GM23338 (cell line): ENCODE results near the gene CACNA2D3. TPM values are rescaled to one million over a fixed set of nuclear protein-coding genes. Genes with fewer than 3 reads are reported as not detected.

Source experiments
- ATAC-seq: fragments of 200-7000 bp; cut with Tn5 transposase; 3 replicates; pipeline ENCODE4 v1.9.1; 2020
- DNase-seq: peaks from one replicate; pipeline ENCODE4 v3.0.0-alpha.2; 2015; ENCODE audit warnings: low spot score
- H2AFZ ChIP-seq: fragments of 200-600 bp; sonication (generic); 2 replicates; pipeline ENCODE4 v1.8.0; 2016; ENCODE audit warnings: antibody characterized with exemption, mild to moderate bottlenecking, moderate library complexity
- H3F3A ChIP-seq: fragments of 200-600 bp; sonication (generic); replicated peaks from 2 replicates; pipeline ENCODE4 v1.8.0; 2017; ENCODE audit warnings: antibody characterized with exemption, mixed run types, low read depth
- H3K27ac ChIP-seq: fragments of 200-600 bp; sonication (generic); 2 replicates; pipeline ENCODE4 v1.6.1; 2016; ENCODE audit warnings: low read depth
- H3K27me3 ChIP-seq: fragments of 200-600 bp; sonication (generic); 2 replicates; pipeline ENCODE4 v1.8.0; 2016; ENCODE audit warnings: mild to moderate bottlenecking, mixed run types, moderate library complexity; ENCODE audit not compliant: insufficient read depth
- H3K36me3 ChIP-seq: fragments of 200-600 bp; sonication (generic); 2 replicates; pipeline ENCODE4 v1.8.0; 2016; ENCODE audit warnings: mild to moderate bottlenecking; ENCODE audit not compliant: insufficient read depth
- H3K4me1 ChIP-seq: fragments of 200-600 bp; sonication (generic); 2 replicates; pipeline ENCODE4 v1.8.0; 2016; ENCODE audit warnings: mild to moderate bottlenecking, moderate library complexity; ENCODE audit not compliant: insufficient read depth
- H3K4me2 ChIP-seq: fragments of 200-600 bp; sonication (generic); 2 replicates; pipeline ENCODE4 v1.7.1; 2017; ENCODE audit warnings: mixed run types
- H3K4me3 ChIP-seq: fragments of 200-600 bp; sonication (generic); 2 replicates; pipeline ENCODE4 v1.6.1; 2016; ENCODE audit warnings: mixed run types
- H3K79me2 ChIP-seq: fragments of 200-600 bp; sonication (generic); replicated peaks from 2 replicates; pipeline ENCODE4 v1.8.0; 2017; ENCODE audit warnings: mild to moderate bottlenecking; ENCODE audit not compliant: insufficient read depth
- H3K9me2 ChIP-seq: fragments of 200-600 bp; sonication (generic); 2 replicates; pipeline ENCODE4 v1.8.0; 2017; ENCODE audit not compliant: insufficient read depth
- H4K20me1 ChIP-seq: fragments of 200-600 bp; sonication (generic); replicated peaks from 2 replicates; pipeline ENCODE4 v1.8.0; 2017; ENCODE audit warnings: mild to moderate bottlenecking; ENCODE audit not compliant: insufficient read depth
- H3K27ac Mint-ChIP-seq: 2 replicates; pipeline ENCODE4 v1.8.0; 2020; ENCODE audit warnings: inconsistent platforms, mild to moderate bottlenecking, moderate library complexity, mixed read lengths
- H3K27me3 Mint-ChIP-seq: 3 replicates; pipeline ENCODE4 v1.8.0; 2022; ENCODE audit warnings: low read depth, mild to moderate bottlenecking, moderate library complexity, mixed read lengths, inconsistent platforms; ENCODE audit not compliant: insufficient read depth, poor library complexity
- H3K36me3 Mint-ChIP-seq: 3 replicates; pipeline ENCODE4 v1.8.0; 2021; ENCODE audit warnings: low read depth, mild to moderate bottlenecking, inconsistent platforms, moderate library complexity, mixed read lengths
- H3K4me1 Mint-ChIP-seq: 3 replicates; pipeline ENCODE4 v1.8.0; 2020; ENCODE audit warnings: mild to moderate bottlenecking, inconsistent platforms, mixed read lengths
- H3K4me3 Mint-ChIP-seq: 3 replicates; pipeline ENCODE4 v1.8.0; 2021; ENCODE audit warnings: moderate library complexity, mild to moderate bottlenecking, inconsistent platforms, mixed read lengths
- H3K9me3 Mint-ChIP-seq: 3 replicates; pipeline ENCODE4 v1.8.0; 2020; ENCODE audit warnings: moderate library complexity, mild to moderate bottlenecking, inconsistent platforms, mixed read lengths
- EZH2 ChIP-seq: fragments of 200-600 bp; sonication (generic); IDR thresholded peaks from one replicate; pipeline ENCODE4 v1.8.0; 2017; ENCODE audit warnings: antibody characterized with exemption, mild to moderate bottlenecking, low read depth; ENCODE audit not compliant: unreplicated experiment
- EZH2phosphoT487 ChIP-seq: fragments of 200-600 bp; sonication (generic); IDR thresholded peaks from one replicate; pipeline ENCODE4 v1.8.1; 2018; ENCODE audit warnings: antibody characterized with exemption; ENCODE audit not compliant: unreplicated experiment
- JUNB ChIP-seq: IDR thresholded peaks from one replicate; pipeline ENCODE4 v1.6.1; 2016; ENCODE audit warnings: antibody characterized with exemption; ENCODE audit not compliant: unreplicated experiment
- NANOG ChIP-seq: IDR thresholded peaks from 2 replicates; pipeline ENCODE4 v1.6.1; 2016; ENCODE audit warnings: antibody characterized with exemption, borderline replicate concordance
- POLR2AphosphoS5 ChIP-seq: IDR thresholded peaks from 2 replicates; pipeline ENCODE4 v1.6.1; 2016; ENCODE audit warnings: antibody characterized with exemption, low read depth
- ZNF114 ChIP-seq: fragments of 250-450 bp; sonication (Bioruptor Pico); IDR thresholded peaks from 2 replicates; pipeline ENCODE4 v1.5.0; 2020; ENCODE audit warnings: mild to moderate bottlenecking, moderate library complexity
- ZNF462 ChIP-seq: fragments of 250-450 bp; sonication (Bioruptor Pico); IDR thresholded peaks from 2 replicates; pipeline ENCODE4 v1.5.0; 2020; ENCODE audit warnings: mild to moderate bottlenecking, moderate library complexity
- polyA plus RNA-seq: library from polyadenylated mRNA; unstranded; fragments of >200 nt; fragmentation: Nextera tagmentation; extraction: Ambion mirVana; gene quantifications from 2 replicates; pipeline ENCODE4 v1.2.1, GENCODE V29; 2016
- total RNA-seq: library from RNA; depleted of rRNA; stranded (reverse); fragments of >200 nt; shearing (Covaris generic); gene quantifications from 2 replicates; pipeline ENCODE4 v1.2.3, GENCODE V29; 2014
- TF ChIP-seq, protein P1 (sequence below): IDR thresholded peaks from 2 replicates; pipeline ENCODE4 v1.6.1; 2016; ENCODE audit warnings: antibody characterized with exemption

CACNA2D3 gene
- total and polyA plus RNA-seq, 2 experiments from 2014 or later: 2.2 to 2.3 TPM

DNA sequence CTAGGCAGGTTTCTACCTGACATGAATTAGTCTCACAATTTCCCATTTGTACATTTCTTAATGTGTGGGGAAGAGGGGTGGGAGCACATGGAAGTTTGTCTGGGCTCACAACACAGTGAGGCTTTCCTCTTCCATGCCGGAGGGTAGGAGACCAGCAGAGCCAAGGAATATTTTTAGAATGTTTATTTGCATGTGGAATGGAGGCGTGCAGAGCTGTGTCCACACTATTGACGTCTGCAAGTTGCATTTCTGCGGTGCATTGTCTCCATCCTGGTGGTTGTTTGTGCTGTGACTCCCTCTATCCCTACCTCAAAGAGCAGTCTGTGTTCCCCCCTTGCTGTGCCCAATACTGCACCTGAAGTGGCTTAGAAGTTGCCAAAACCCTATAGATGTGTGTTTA lies 908.6 kb downstream of the CACNA2D3 start (continued):
- TF ChIP-seq ZNF462 (CRISPR knock-in tag): no peak
- TF ChIP-seq EZH2: no peak

DNA sequence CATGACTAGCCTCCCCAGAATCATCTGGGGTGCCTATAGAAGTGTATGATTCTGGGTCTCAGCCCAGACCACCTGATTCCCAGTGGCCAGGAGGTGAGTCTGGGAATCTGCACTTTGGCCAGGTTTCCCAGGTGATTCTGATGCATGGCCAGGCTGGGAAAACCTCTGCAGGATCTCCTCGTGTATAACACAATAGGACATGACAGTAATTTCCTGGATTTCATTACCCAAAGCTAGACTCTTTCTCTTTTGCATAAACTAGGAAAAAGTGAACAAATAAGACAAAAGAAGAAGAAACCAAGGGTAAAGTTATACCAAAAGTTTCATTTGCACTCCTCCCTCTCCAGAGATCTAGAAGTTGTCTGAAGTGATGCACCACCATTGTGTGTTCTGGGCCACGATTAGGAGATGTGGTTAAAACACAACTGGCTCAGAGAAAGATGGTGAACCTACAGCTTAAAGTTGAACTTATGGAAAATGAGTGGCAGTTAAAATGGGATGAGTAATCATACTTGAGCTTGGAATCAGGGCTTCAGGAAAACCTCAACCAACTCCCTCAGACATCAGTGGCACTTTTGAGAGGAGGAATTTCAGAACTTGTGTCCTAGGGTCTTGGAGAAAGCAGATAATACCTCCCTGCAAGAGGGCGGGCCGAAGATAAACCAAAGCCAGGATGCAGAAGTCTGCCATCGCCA lies 914.7 kb downstream of the CACNA2D3 start:
- Histone ChIP-seq H3K4me1 (no peaks in the 10 kb centered on the region), H3K27me3 (no peaks in the 10 kb centered on the region), H3K79me2 (no peaks in the 10 kb centered on the region), H2AFZ (no peak overlapping the region), H4K20me1 (no peaks in the 10 kb centered on the region), H3K36me3 (no peaks in the 10 kb centered on the region), H3K9me2 (no peaks in the 10 kb centered on the region), H3K4me3 (no peak overlapping the region), H3K27ac (no peak overlapping the region), H3K4me2 (no peak overlapping the region), H3F3A (no peaks in the 10 kb centered on the region)
- no peak for DNase-seq
- H3K27me3 Mint-ChIP-seq: no peaks in the 10 kb centered on the region
- no peaks in the 10 kb centered on the region for H3K36me3 Mint-ChIP-seq
- H3K27ac Mint-ChIP-seq: no peak overlapping the region
- ATAC-seq: no peak
- no peaks in the 10 kb centered on the region for H3K9me3 Mint-ChIP-seq
- no peak overlapping the region for H3K4me3 Mint-ChIP-seq
- H3K4me1 Mint-ChIP-seq: peaks cover 3% of the 10 kb centered on the region; the same call in 2 of the 3 replicates
- TF ChIP-seq POLR2AphosphoS5: no peak
- no peak for TF ChIP-seq ZNF114 (CRISPR knock-in tag)
- no peak for TF ChIP-seq ZNF462 (CRISPR knock-in tag)
- no peak for TF ChIP-seq EZH2phosphoT487
- TF ChIP-seq, protein P1, sequence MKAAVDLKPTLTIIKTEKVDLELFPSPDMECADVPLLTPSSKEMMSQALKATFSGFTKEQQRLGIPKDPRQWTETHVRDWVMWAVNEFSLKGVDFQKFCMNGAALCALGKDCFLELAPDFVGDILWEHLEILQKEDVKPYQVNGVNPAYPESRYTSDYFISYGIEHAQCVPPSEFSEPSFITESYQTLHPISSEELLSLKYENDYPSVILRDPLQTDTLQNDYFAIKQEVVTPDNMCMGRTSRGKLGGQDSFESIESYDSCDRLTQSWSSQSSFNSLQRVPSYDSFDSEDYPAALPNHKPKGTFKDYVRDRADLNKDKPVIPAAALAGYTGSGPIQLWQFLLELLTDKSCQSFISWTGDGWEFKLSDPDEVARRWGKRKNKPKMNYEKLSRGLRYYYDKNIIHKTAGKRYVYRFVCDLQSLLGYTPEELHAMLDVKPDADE: no peak
- TF ChIP-seq NANOG: no peak
- no peak for TF ChIP-seq JUNB
